ENCODE data around the gene OMG.
"Not testable (repeated sequence)": the region's sequence is repeated elsewhere in the genome, so short reads cannot be mapped to it uniquely, and the experiment has no call there.

Gene OMG

GRCh38 chr17:31308372-31309334 lies 11.6 kb upstream of the OMG start:
- DNase-seq (ENCODE audit: low read depth), result no peak

GRCh38 chr17:31307640-31308039 lies 10.6 kb upstream of the OMG start:
- DNase-seq (ENCODE audit: low read depth), result no peak

GRCh38 chr17:31299624-31300023 lies 2.6 kb upstream of the OMG start:
- no peak for DNase-seq (ENCODE audit: low read depth)

DNA sequence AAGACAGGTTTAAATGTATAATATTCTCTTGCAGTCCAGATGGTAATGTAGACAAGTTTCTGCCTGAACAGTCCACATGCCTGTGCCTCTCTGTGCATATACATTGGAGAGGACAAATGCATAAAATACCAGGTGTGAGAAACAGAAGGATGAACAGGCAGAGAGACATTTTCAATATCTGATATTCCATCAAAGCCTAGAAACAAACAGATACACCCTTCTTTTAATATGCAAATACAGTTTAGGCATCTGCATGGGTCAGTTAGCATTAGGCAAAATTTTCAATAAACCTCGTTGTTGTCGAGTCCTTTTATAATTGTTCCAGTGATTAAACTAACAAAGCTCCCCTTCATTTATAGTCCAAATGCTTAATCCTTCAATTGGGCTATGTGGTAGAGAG lies 897 bp downstream of the OMG start:
- no peak for DNase-seq (ENCODE audit: low read depth)

GRCh38 chr17:31295489-31295871 lies 1.6 kb downstream of the OMG start:
- DNase-seq (ENCODE audit: low read depth), result no peak

DNA sequence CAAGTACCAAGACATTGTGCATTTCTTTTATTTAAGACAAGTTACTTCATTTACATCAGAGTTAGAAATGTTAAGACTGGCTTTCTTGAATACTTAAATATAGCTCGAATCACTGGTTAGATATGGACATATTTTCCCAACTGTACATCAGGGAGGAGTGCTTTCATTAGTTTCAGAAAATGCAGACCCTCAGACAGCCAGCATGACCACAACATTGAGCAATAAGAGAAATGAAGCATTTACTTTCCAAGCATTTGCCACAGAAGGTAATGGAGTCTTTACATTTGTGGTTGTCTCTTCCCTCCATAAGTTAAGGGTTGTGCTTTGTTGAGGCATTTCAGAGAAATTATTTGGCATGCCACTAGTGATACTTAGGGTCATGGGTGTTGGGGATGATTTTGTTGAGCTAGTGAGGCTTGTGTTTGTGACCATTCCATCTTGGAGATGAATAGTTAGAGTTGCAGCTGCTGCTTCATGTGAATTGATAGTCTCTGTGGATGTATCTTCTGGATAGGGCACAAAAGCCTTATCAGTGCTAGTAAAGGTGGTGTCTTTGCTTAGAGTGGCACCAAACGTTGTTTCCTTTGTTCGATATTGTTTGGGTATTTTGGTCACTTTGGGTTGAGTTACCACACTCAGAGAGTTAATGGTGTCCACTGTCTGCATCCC lies 2.1 kb downstream of the OMG start:
- DNase-seq (ENCODE audit: low read depth), result no peak

DNA sequence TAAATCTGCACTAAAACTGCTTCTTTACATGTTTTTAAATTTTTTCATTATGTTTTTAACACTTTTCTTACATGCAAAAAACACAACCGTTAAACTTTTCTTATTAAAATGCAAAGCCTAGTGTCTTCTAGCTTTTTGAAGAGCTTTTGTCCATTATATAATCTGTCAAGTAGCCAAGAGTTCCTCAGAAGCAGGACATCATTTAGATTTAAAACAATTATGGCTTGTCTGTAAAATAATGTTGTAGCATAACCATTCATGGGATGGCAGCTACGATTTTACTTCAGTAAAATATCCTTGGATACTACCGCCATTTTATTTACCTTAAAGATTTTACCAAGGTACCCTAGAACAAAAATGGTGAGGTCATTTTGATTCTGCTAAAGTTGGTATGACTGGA lies 2.8 kb downstream of the OMG start:
- DNase-seq (ENCODE audit: low read depth), result no peak

- DNase-seq (ENCODE audit: low read depth), result no peak
Observed at GRCh38 chr17:31293581-31293980, 3.5 kb downstream of the OMG start.

DNA sequence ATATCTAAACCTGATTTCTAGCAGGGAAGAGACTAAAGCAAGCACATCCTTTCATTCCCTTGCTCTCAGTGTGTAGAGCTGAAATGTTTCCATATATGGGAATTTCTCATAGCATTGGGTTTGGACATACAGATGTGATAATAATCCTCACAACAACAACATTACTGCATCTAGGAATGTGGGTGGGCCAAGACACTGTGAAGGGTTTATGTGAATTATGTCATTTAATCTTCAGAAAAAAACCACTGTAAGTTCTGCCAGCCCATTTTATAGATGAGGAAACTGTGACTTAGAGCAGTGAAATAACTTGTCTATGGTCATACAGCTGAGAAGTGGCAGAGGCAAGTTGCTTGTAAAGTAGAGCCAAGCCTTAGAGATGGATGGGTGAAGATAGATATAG lies 5.2 kb downstream of the OMG start:
- DNase-seq (ENCODE audit: low read depth), result no peak

DNA sequence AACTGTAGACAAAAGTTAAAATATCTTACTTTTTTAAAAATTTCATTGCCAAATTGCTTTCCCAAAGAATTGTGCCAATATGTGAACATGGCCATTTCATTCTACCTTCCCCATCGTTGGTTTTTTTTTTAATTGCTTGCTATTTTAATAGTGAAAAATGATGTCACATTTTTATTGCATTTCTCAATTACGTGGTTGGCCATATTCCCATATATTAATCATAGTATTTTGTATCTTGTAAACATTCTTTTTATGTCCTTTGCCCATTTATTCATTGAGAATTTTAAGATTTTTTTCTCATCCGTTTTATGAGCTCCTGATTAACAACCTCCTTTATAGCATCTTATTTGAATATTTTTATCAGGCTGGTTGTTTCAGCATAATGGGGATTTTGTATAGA lies 7.2 kb downstream of the OMG start:
- DNase-seq (ENCODE audit: low read depth), result no peak

DNA sequence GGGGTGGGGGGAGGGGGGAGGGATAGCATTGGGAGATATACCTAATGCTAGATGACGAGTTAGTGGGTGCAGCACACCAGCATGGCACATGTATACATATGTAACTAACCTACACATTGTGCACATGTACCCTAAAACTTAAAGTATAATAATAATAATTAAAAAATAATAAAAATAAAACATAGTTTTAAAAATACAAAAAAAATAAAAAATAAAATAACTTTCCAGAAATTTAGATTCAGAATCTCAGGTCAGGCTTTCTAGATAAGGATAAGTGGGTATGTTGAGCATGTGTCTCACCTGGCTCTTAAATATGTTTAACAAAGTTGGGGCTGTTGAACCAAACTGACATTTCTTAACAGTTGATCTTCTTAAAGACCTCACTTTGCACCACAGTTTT lies 9.1 kb downstream of the OMG start:
- not testable (repeated sequence) for DNase-seq (ENCODE audit: low read depth)

- DNase-seq (ENCODE audit: low read depth), result no peak
Observed at GRCh38 chr17:31286587-31286986, 10.5 kb downstream of the OMG start.

- DNase-seq (ENCODE audit: low read depth), result no peak
Observed at GRCh38 chr17:31283841-31284240, 13.2 kb downstream of the OMG start.

DNA sequence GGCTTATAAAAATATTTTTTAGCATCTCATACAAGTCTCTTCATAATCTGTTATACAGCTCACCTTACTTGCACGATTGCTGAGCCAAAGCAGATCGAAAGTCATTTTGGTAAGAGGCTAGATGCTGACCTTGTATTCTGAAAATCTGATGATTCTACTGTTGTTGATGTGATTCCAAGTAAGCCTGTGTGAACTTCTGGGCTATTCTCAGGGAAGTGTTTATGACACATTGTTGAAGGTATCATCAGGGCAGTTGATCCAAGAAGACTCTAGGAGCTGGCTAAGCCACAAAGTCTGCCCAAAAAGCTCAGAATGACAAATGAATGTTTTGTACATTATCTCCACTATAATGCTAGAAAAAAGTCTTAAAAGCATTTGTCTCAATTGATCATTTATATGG lies 16.0 kb downstream of the OMG start:
- DNase-seq (ENCODE audit: low read depth), result no peak

GRCh38 chr17:31279401-31279800 lies 17.6 kb downstream of the OMG start:
- no peak for DNase-seq (ENCODE audit: low read depth)

DNA sequence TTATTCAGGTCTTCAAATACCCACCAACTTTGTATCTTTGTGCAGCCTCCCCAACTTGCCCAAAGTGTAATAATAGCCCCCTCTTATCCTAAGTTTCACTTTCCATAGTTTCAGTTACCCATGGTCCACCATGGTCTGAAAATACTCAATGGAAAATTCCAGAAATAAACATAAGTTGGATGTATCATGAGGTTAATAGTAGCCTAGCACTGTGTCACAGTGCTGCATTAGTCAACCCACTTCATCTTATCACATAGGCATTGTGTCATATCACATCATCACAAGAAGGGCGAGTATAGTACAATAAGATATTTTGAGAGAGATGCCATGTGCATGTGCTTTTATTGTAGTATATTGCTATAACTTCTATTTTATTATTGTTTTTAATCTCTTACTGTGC lies 21.9 kb downstream of the OMG start:
- no peak for DNase-seq (ENCODE audit: low read depth)

DNA sequence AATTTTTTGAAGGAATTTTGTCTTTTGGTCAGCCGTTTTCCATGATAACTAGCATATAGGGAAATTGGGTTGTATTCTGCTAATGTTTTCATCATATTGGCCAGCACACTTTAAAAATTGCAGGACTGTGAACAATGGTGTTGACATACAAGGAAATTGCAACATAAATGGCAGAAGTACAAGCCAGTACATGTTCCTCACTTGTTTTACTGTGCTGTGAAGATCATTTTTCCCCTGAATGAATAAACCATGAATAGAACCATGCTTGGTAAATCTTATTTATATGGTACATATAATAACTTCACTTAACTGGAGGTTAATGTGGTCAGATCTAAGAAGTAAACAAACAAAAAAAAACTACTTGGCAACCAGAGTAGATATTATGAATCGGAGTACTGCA lies 22.8 kb downstream of the OMG start:
- no peak for DNase-seq (ENCODE audit: low read depth)

GRCh38 chr17:31273516-31273915 lies 23.5 kb downstream of the OMG start:
- DNase-seq (ENCODE audit: low read depth), result no peak

- no peak for DNase-seq (ENCODE audit: low read depth)
Observed at GRCh38 chr17:31272803-31273202, 24.2 kb downstream of the OMG start.

DNA sequence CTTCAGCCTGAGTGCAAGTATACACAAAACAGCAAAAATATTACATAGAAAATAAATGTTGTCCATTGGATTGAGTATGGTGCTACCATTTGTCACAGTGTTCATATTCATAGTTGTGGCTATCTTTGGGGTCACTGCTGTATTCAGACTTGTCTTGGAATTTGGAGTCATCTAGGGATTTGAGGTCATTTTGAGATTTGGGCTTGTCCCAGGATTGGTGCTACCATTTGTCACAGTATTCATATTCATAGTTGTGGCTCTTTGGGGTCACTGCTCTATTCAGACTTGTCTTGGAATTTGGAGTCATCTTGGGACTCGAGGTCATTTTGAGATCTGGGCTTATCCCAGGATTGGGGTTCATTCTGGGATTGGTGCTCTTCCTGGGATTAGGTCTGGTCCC lies 24.8 kb downstream of the OMG start:
- DNase-seq (ENCODE audit: low read depth), result no peak

- no peak for DNase-seq (ENCODE audit: low read depth)
Observed at GRCh38 chr17:31269578-31269983, 27.5 kb downstream of the OMG start.

DNA sequence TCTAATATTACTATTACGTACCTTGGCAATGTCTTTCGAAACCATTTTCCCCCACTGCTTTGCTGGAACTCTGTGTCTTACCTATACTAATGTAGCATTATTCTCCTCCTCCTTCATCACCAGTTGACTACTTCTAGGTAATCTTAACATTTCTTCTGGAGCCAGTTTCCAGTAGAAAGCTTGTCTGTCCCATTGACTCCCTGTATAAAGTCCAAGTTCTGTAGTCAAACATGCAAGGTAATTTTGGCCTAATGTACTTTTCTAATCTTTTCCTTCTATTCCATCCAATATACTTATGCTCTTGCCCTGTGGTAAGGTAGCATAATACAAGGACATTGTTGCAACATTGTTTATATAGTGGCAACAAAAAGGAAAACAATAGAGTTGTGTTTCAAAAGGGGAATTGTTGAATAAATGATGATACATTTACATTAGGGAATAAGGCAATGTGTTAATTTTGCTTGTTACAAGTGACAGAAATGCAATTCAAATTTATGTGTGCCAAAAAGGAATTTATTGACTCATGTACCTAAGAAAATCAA lies 27.9 kb downstream of the OMG start:
- no peak for DNase-seq (ENCODE audit: low read depth)

GRCh38 chr17:31266042-31266441 lies 31.0 kb downstream of the OMG start:
- no peak for DNase-seq (ENCODE audit: low read depth)
